Glutamatergic neuron (in vitro differentiated cells): ENCODE measurements around the gene FAM180B. TPM values are rescaled to one million over a fixed set of nuclear protein-coding genes. Genes with fewer than 3 reads are reported as not detected.

Source experiments
- DNase-seq: peaks from one replicate; pipeline ENCODE4 v3.0.0; 2022
- H3K27ac Mint-ChIP-seq: one replicate; pipeline ENCODE4 v1.8.0; 2020; ENCODE audit warnings: mild to moderate bottlenecking, mixed read lengths, inconsistent platforms; ENCODE audit not compliant: unreplicated experiment
- H3K27me3 Mint-ChIP-seq: one replicate; pipeline ENCODE4 v1.8.0; 2020; ENCODE audit warnings: mild to moderate bottlenecking, moderate library complexity, mixed read lengths, inconsistent platforms; ENCODE audit not compliant: unreplicated experiment
- H3K36me3 Mint-ChIP-seq: one replicate; pipeline ENCODE4 v1.8.0; 2020; ENCODE audit warnings: mild to moderate bottlenecking, mixed read lengths, inconsistent platforms; ENCODE audit not compliant: unreplicated experiment
- H3K4me1 Mint-ChIP-seq: one replicate; pipeline ENCODE4 v1.8.0; 2020; ENCODE audit warnings: mild to moderate bottlenecking, low read depth, mixed read lengths, inconsistent platforms; ENCODE audit not compliant: unreplicated experiment
- H3K4me3 Mint-ChIP-seq: one replicate; pipeline ENCODE4 v1.8.0; 2020; ENCODE audit warnings: mild to moderate bottlenecking, mixed read lengths, inconsistent platforms; ENCODE audit not compliant: unreplicated experiment
- H3K9me3 Mint-ChIP-seq: one replicate; pipeline ENCODE4 v1.8.0; 2020; ENCODE audit warnings: mild to moderate bottlenecking, moderate library complexity, mixed read lengths, inconsistent platforms; ENCODE audit not compliant: unreplicated experiment
- CTCF ChIP-seq: fragments of 200-600 bp; sonication (generic); IDR thresholded peaks from one replicate; pipeline ENCODE4 v1.5.0; 2021; ENCODE audit not compliant: partially characterized antibody, unreplicated experiment
- total RNA-seq: library from RNA; stranded (reverse); fragmentation: NEBNext Ultra II Directional; extraction: Animal tissue kit (Norgen Biotek cat#: 25700); gene quantifications from one replicate; pipeline ENCODE4 v1.2.1, GENCODE V29; 2021; ENCODE audit not compliant: unreplicated experiment

The FAM180B gene
- total RNA-seq, 1 donor from 2014 or later, result not detected

GRCh38 chr11:47587723-47588326 is 1.3 kb downstream of the FAM180B start:
- Mint-ChIP-seq H3K9me3 (peaks cover 4% of the 10 kb centered on the region), H3K4me3 (no peak overlapping the region)

GRCh38 chr11:47589118-47589517 is 2.6 kb downstream of the FAM180B start:
- no peak for TF ChIP-seq CTCF
- Mint-ChIP-seq H3K4me1 (peaks cover 2% of the 10 kb centered on the region), H3K4me3 (no peak overlapping the region), H3K9me3 (peaks cover 4% of the 10 kb centered on the region), H3K27ac (no peak overlapping the region), H3K27me3 (peaks cover 22% of the 10 kb centered on the region), H3K36me3 (no peaks in the 10 kb centered on the region)
- no peak for DNase-seq

More at GRCh38 chr11:47587723-47588326, 1.3 kb downstream of the FAM180B start:
- no peak overlapping the region for H3K27ac Mint-ChIP-seq
- DNase-seq, result no peak
- H3K4me1 Mint-ChIP-seq, result peaks cover 2% of the 10 kb centered on the region
- H3K27me3 Mint-ChIP-seq, result peaks cover 16% of the 10 kb centered on the region
- TF ChIP-seq CTCF, result no peak
- H3K36me3 Mint-ChIP-seq, result peaks cover 5% of the 10 kb centered on the region

DNA sequence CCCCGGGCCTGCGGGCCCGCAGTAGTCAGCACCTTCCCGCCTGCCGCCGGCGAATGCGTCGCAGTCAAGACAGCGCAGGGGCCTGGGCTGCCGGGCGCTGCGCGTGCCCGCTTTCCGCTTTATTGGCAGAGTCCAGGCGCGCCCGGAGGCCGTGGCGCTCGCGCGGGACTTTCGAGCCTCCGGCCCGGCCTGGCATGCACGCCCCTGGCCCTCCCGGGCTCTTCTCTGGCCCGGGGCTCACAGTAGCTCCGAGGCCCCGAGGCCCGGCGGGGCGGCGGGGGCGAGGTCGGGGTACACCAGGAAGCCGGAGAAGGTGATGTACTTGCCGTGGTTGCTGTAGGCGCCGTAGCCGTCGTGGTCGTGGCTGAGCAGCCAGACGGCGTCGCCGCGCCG is 3.1 kb downstream of the FAM180B start:
- no peak for DNase-seq
- Mint-ChIP-seq H3K4me3 (peak overlapping the region; percentile 25), H3K36me3 (no peaks in the 10 kb centered on the region), H3K9me3 (peaks cover 4% of the 10 kb centered on the region), H3K27me3 (peaks cover 21% of the 10 kb centered on the region), H3K4me1 (peaks cover 5% of the 10 kb centered on the region), H3K27ac (no peak overlapping the region)
- TF ChIP-seq CTCF, result no peak

- peaks cover 23% of the 10 kb centered on the region for H3K27me3 Mint-ChIP-seq
- no peak overlapping the region for H3K27ac Mint-ChIP-seq
- H3K9me3 Mint-ChIP-seq, result peaks cover 2% of the 10 kb centered on the region
- peaks cover 7% of the 10 kb centered on the region for H3K4me1 Mint-ChIP-seq
- peak; percentile 46 for DNase-seq
- H3K36me3 Mint-ChIP-seq, result no peaks in the 10 kb centered on the region
- H3K4me3 Mint-ChIP-seq, result peak overlapping the region; percentile 25
- TF ChIP-seq CTCF, result no peak
These were observed 3.7 kb downstream of the FAM180B start for GRCh38 chr11:47589977-47590861.

DNA sequence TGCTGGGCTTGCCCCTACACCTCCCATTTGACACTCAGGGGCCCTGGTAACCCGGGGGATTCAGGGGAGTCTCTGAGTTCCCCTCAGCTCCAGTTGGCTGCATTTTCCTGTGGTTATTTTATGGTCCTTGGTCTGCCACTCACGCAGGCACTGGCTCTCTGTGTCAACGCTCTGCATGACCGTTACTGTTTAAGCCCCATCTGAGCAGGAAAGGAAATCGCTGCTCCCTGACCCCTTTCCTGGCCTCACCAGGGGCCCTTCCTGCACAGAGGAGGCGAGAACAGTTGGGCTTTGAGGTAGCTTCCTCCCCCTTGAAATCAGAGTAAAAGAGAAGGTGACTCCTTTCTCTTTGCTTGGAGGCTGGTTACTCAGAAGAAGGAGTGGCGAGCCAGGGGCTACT is 5.3 kb downstream of the FAM180B start:
- Mint-ChIP-seq H3K27ac (no peak overlapping the region), H3K9me3 (no peaks in the 10 kb centered on the region), H3K27me3 (peaks cover 25% of the 10 kb centered on the region), H3K4me3 (no peak overlapping the region), H3K4me1 (peaks cover 7% of the 10 kb centered on the region), H3K36me3 (no peaks in the 10 kb centered on the region)
- DNase-seq, result no peak
- TF ChIP-seq CTCF, result no peak
